Gastrocnemius medialis (tissue), 4 donors: ENCODE measurements around the gene DHX36. TPM values are rescaled to one million over a fixed set of nuclear protein-coding genes. Genes with fewer than 3 reads are reported as not detected.
A peak's percentile ranks its signal among the peaks of the same experiment; 100 is the strongest.

Experiments
- ATAC-seq, 2 donors: fragments of 150-250 bp; one replicate each; pipeline ENCODE4 v1.9.1; 2016
- DNase-seq, 2 donors: peaks; one replicate each; pipeline ENCODE4 v3.0.0-alpha.2; 2019
- H3K27ac ChIP-seq, 4 donors: fragments of 200-600 bp; sonication (generic); 1 replicate in 1 of 4; 2 replicates in 3 of 4; pipeline ENCODE4 v1.5.1; 2016 to 2018; ENCODE audit warnings: mild to moderate bottlenecking in 2 of 4, moderate library complexity in 1 of 4
- H3K27me3 ChIP-seq, 3 donors: fragments of 200-600 bp; sonication (generic) in 2 of 3; 1 replicate in 1 of 3; 2 replicates in 2 of 3; pipeline versions ENCODE4 v1.5.1 to v1.6.0; 2016 to 2019; ENCODE audit warnings: mild to moderate bottlenecking in 1 of 3, moderate library complexity in 1 of 3
- H3K36me3 ChIP-seq, 2 donors: fragments of 200-600 bp; sonication (generic) in 1 of 2; one replicate each; pipeline ENCODE4 v1.5.1; 2017 to 2018
- H3K4me1 ChIP-seq, 2 donors: fragments of 200-600 bp; sonication (generic) in 1 of 2; one replicate each; pipeline ENCODE4 v1.5.1; 2016 to 2017; ENCODE audit warnings: mild to moderate bottlenecking in 2 of 2
- H3K4me3 ChIP-seq, 4 donors: fragments of 200-600 bp; sonication (generic) in 3 of 4; 1 replicate in 1 of 4; 2 replicates in 3 of 4; pipeline ENCODE4 v1.5.1; 2016 to 2019; ENCODE audit warnings: mild to moderate bottlenecking in 2 of 4
- H3K9me3 ChIP-seq, 3 donors: fragments of 200-600 bp; sonication (generic) in 2 of 3; 1 replicate in 1 of 3; 2 replicates in 2 of 3; pipeline ENCODE4 v1.5.1; 2016 to 2019
- CTCF ChIP-seq, 5 experiments: fragments of 450-650 bp in 3 of 5; fragments of 200-600 bp in 2 of 5; sonication (generic) in 2 of 5; IDR thresholded peaks in 4 of 5; conservative IDR thresholded peaks in 1 of 5; 1 replicate in 4 of 5; 2 replicates in 1 of 5; pipeline ENCODE4 v1.5.1; 2016 to 2019; ENCODE audit warnings: antibody characterized with exemption in 5 of 5, mild to moderate bottlenecking in 3 of 5, moderate library complexity in 3 of 5
- POLR2A ChIP-seq, 2 donors: fragments of 450-650 bp; IDR thresholded peaks; one replicate each; pipeline ENCODE4 v1.6.1; 2017; ENCODE audit warnings: antibody characterized with exemption in 2 of 2, mild to moderate bottlenecking in 2 of 2, moderate library complexity in 2 of 2
- in situ Hi-C, 4 donors: fragments of 200-750 bp; cut with MboI; loops; one replicate each; pipeline versions ENCODE4 v1.15.0 to v1.8.0; 2017; ENCODE audit warnings: low sequenced_read_pairs in 4 of 4
- intact Hi-C: fragments of 100-400 bp; cut with DNase I; formaldehyde crosslinking; loops from one replicate; pipeline ENCODE4 v1.15.1; 2023; ENCODE audit warnings: low total_unique reads
- total RNA-seq, 4 donors: library from RNA; depleted of rRNA; stranded (reverse); fragments of >200 nt; gene quantifications; one replicate each; pipeline versions ENCODE4 v1.1.0 to v1.2.3, GENCODE V29; 2016

Gene DHX36
- total RNA-seq, 4 donors from 2014 or later, result 59.0 to 211 (median 143) TPM

GRCh38 chr3:154243353-154243752, 80.9 kb downstream of the DHX36 start:
- intact Hi-C loops, result no loop called here
- no peak overlapping the region for H3K4me3 ChIP-seq
- no peak for DNase-seq
- TF ChIP-seq CTCF (IDR thresholded peaks at IDR 0.05 in 4 of 5, conservative IDR thresholded peaks at IDR 0.05 in 1 of 5), result no peak
- TF ChIP-seq POLR2A (IDR thresholded peaks at IDR 0.05), result no peak
- no peaks in the 10 kb centered on the region for H3K9me3 ChIP-seq
- no peaks in the 10 kb centered on the region for H3K27me3 ChIP-seq
- H3K27ac ChIP-seq, result no peak overlapping the region
- in situ Hi-C loops, result no loop called here
- peak in 1 of 2 donors; percentile 29 for ATAC-seq
- peaks cover 0 to 5% of the 10 kb centered on the region in 2 donors for H3K4me1 ChIP-seq
- H3K36me3 ChIP-seq, result no peaks in the 10 kb centered on the region

GRCh38 chr3:154242766-154243165, 81.5 kb downstream of the DHX36 start:
- no peak for ATAC-seq
- in situ Hi-C loops, result no loop called here
- no peak overlapping the region for H3K4me3 ChIP-seq
- no peaks in the 10 kb centered on the region for H3K36me3 ChIP-seq
- H3K27ac ChIP-seq, result peak overlapping the region in 1 of 4 donors; percentile 16
- no peak for DNase-seq
- no peaks in the 10 kb centered on the region for H3K9me3 ChIP-seq
- peaks cover 0 to 5% of the 10 kb centered on the region in 2 donors for H3K4me1 ChIP-seq
- intact Hi-C loops, result no loop called here
- TF ChIP-seq POLR2A (IDR thresholded peaks at IDR 0.05), result no peak
- TF ChIP-seq CTCF (IDR thresholded peaks at IDR 0.05 in 4 of 5, conservative IDR thresholded peaks at IDR 0.05 in 1 of 5), result no peak
- H3K27me3 ChIP-seq, result no peaks in the 10 kb centered on the region

- H3K27me3 ChIP-seq, result no peaks in the 10 kb centered on the region
- ATAC-seq, result no peak
- in situ Hi-C loops, result no loop called here
- no peaks in the 10 kb centered on the region for H3K36me3 ChIP-seq
- intact Hi-C loops, result no loop called here
- no peak overlapping the region for H3K27ac ChIP-seq
- H3K4me1 ChIP-seq, result peaks cover 0 to 5% of the 10 kb centered on the region in 2 donors
- no peak for TF ChIP-seq POLR2A (IDR thresholded peaks at IDR 0.05)
- no peak for TF ChIP-seq CTCF (IDR thresholded peaks at IDR 0.05 in 4 of 5, conservative IDR thresholded peaks at IDR 0.05 in 1 of 5)
- no peak overlapping the region for H3K4me3 ChIP-seq
- H3K9me3 ChIP-seq, result no peaks in the 10 kb centered on the region
- no peak for DNase-seq
Observed at GRCh38 chr3:154241496-154241895, 82.8 kb downstream of the DHX36 start.

- no peaks in the 10 kb centered on the region for H3K9me3 ChIP-seq
- TF ChIP-seq POLR2A (IDR thresholded peaks at IDR 0.05) (no peak), CTCF (IDR thresholded peaks at IDR 0.05 in 4 of 5, conservative IDR thresholded peaks at IDR 0.05 in 1 of 5) (no peak)
- no peaks in the 10 kb centered on the region for H3K27me3 ChIP-seq
- in situ Hi-C loops, result no loop called here
- ATAC-seq, result no peak
- DNase-seq, result no peak
- no peaks in the 10 kb centered on the region for H3K36me3 ChIP-seq
- H3K27ac ChIP-seq, result no peak overlapping the region
- intact Hi-C loops, result no loop called here
- H3K4me3 ChIP-seq, result no peak overlapping the region
- peaks cover 0 to 5% of the 10 kb centered on the region in 2 donors for H3K4me1 ChIP-seq
Observed at GRCh38 chr3:154240235-154240634, 84.1 kb downstream of the DHX36 start.

- H3K9me3 ChIP-seq, result no peaks in the 10 kb centered on the region
- no peaks in the 10 kb centered on the region for H3K36me3 ChIP-seq
- intact Hi-C loops, result no loop called here
- DNase-seq, result no peak
- no peaks in the 10 kb centered on the region for H3K27me3 ChIP-seq
- no peak overlapping the region for H3K4me3 ChIP-seq
- in situ Hi-C loops, result no loop called here
- no peak overlapping the region for H3K27ac ChIP-seq
- no peaks in the 10 kb centered on the region for H3K4me1 ChIP-seq
- no peak for ATAC-seq
- TF ChIP-seq POLR2A (IDR thresholded peaks at IDR 0.05), result no peak
Observed at GRCh38 chr3:154236331-154236730, 88.0 kb downstream of the DHX36 start.
